Naive thymus-derived CD4-positive, alpha-beta T cell (primary cell): ENCODE data around the gene SHC2. TPM values are rescaled to one million over a fixed set of nuclear protein-coding genes. Genes with fewer than 3 reads are reported as not detected.

Experiments used
- ATAC-seq: fragments of 150-1000 bp; cut with Tn5 transposase; 2 replicates; pipeline ENCODE4 v1.10.0; 2021; ENCODE audit warnings: mild to moderate bottlenecking, moderate library complexity
- CTCF ChIA-PET: fragments of 350-600 bp; sonication (Branson Sonifier 250); formaldehyde crosslinking; loops from one replicate; lab custom pipeline; 2021; ENCODE audit warnings: antibody characterized with exemption; lab: Charles Lee
- POLR2A ChIA-PET: fragments of 350-600 bp; sonication (Branson Sonifier 250); formaldehyde crosslinking; loops from one replicate; lab custom pipeline; 2021; ENCODE audit warnings: antibody characterized with exemption, inconsistent platforms; lab: Charles Lee
- DNase-seq, 9 donors: peaks; one replicate each; pipeline versions ENCODE4 v3.0.0 to v3.0.0-alpha.2; 2020 to 2022; ENCODE audit warnings: mixed read lengths in 1 of 9
- H3K27ac ChIP-seq: one replicate; pipeline ENCODE4 v1.7.0; 2013; ENCODE audit warnings: mild to moderate bottlenecking, low read depth, low read length, moderate library complexity
- H3K27me3 ChIP-seq, 2 donors: one replicate each; pipeline ENCODE4 v1.7.0; 2013; ENCODE audit warnings: low read length in 2 of 2, mild to moderate bottlenecking in 2 of 2, moderate library complexity in 2 of 2; ENCODE audit not compliant: control insufficient read depth in 2 of 2, insufficient read depth in 2 of 2
- H3K36me3 ChIP-seq, 3 experiments: 1 replicate in 2 of 3; 2 replicates in 1 of 3; pipeline ENCODE4 v1.7.0; 2013; ENCODE audit warnings: low read length in 3 of 3, mild to moderate bottlenecking in 3 of 3, moderate library complexity in 1 of 3; ENCODE audit not compliant: insufficient read depth in 3 of 3, control insufficient read depth in 2 of 3
- H3K4me1 ChIP-seq, 2 donors: one replicate each; pipeline ENCODE4 v1.7.0; 2013; ENCODE audit warnings: low read length in 2 of 2, mild to moderate bottlenecking in 2 of 2, moderate library complexity in 1 of 2; ENCODE audit not compliant: control insufficient read depth in 2 of 2, insufficient read depth in 2 of 2
- H3K4me3 ChIP-seq: 2 replicates; pipeline ENCODE4 v1.7.0; 2013; ENCODE audit warnings: mild to moderate bottlenecking, low read length
- H3K9me3 ChIP-seq, 3 experiments: 1 replicate in 2 of 3; 2 replicates in 1 of 3; pipeline ENCODE4 v1.7.0; 2013; ENCODE audit warnings: low read length in 3 of 3; ENCODE audit not compliant: control insufficient read depth in 2 of 3
- H3K27ac Mint-ChIP-seq, 9 donors: one replicate each; pipeline ENCODE4 v1.8.0; 2020 to 2022; ENCODE audit warnings: mixed read lengths in 9 of 9, mild to moderate bottlenecking in 8 of 9, moderate library complexity in 5 of 9, inconsistent platforms in 2 of 9
- H3K27me3 Mint-ChIP-seq, 5 donors: one replicate each; pipeline ENCODE4 v1.8.0; 2021 to 2022; ENCODE audit warnings: mixed read lengths in 5 of 5, mild to moderate bottlenecking in 1 of 5
- H3K36me3 Mint-ChIP-seq, 5 donors: one replicate each; pipeline ENCODE4 v1.8.0; 2020 to 2022; ENCODE audit warnings: mixed read lengths in 5 of 5, mild to moderate bottlenecking in 3 of 5, inconsistent platforms in 1 of 5
- H3K4me1 Mint-ChIP-seq, 7 donors: one replicate each; pipeline ENCODE4 v1.8.0; 2020 to 2022; ENCODE audit warnings: mixed read lengths in 7 of 7, mild to moderate bottlenecking in 3 of 7, inconsistent platforms in 1 of 7
- H3K4me3 Mint-ChIP-seq, 10 donors: one replicate each; pipeline ENCODE4 v1.8.0; 2020 to 2022; ENCODE audit warnings: mild to moderate bottlenecking in 10 of 10, mixed read lengths in 10 of 10, moderate library complexity in 6 of 10, inconsistent platforms in 2 of 10
- H3K9me3 Mint-ChIP-seq, 11 donors: one replicate each; pipeline ENCODE4 v1.8.0; 2020 to 2022; ENCODE audit warnings: mixed read lengths in 11 of 11, mild to moderate bottlenecking in 4 of 11, inconsistent platforms in 1 of 11, moderate library complexity in 1 of 11
- intact Hi-C, 2 donors: fragments of 100-400 bp; cut with micrococcal nuclease; formaldehyde crosslinking; loops; one replicate each; pipeline ENCODE4 v1.15.1; 2023
- polyA plus RNA-seq, 2 donors: library from polyadenylated mRNA; unstranded; fragments of 300-500 nt; fragmentation: Illumina TruSeq; gene quantifications; one replicate each; pipeline ENCODE4 v1.2.3, GENCODE V29; 2021
- total RNA-seq, 6 experiments: library from RNA in 5 of 6; stranded (reverse) in 5 of 6; gene quantifications; 1 replicate in 5 of 6; 2 replicates in 1 of 6; pipeline ENCODE4 v1.2.3 and lab custom pipeline; 2021 to 2026

The SHC2 gene
- total and polyA plus RNA-seq, 7 experiments from 2014 or later: 0.82 to 2.3 (median 2.1) TPM; not detected in 4

DNA sequence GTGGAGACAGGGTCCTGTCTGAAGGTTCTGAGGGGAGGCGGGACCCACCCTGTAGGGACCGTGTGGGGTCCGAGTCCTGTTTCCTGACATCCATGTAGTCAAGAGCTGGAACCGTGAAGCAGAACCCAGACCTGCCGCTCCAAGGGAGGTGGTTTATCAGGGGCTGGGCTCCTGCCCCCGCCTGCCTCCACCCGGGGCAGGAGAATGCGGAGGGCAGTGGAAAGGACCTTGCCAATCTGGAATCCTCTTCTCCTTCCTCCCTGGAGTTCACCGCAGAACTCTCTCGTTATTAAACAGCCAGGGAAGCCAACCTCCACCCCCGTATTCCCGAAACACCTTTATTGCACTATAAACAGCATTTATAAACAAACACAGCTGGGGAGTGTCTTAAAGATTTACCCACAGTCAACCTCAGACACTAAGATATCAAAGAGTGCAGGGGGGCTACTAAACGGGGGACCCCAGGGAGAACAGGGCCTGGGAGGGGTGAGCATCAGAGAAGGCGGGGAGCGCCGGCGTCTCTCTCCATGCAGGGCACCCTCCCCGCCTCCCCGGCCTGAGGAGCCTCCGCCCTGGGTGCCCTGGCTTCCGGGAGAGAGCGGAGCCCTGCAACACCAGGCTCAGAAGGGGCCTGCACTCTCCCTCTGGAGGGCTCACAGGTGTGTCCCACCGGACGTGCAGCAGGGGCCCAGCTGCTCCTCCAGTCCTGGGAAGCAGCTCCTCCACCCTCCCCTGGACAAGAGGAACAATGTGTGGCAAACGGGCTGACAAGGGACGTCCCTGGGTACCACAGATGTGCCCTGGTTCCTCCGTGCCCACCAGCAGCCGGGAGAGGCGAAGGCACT lies 55.5 kb downstream of the SHC2 start:
- H3K4me1 Mint-ChIP-seq: peaks cover 5 to 9% (median 7%) of the 10 kb centered on the region in 7 donors
- intact Hi-C loops: no loop called here
- no peak for ATAC-seq
- Histone ChIP-seq H3K36me3 (no peaks in the 10 kb centered on the region), H3K4me3 (no peak overlapping the region), H3K27me3 (peaks cover 0 to 9% of the 10 kb centered on the region in 2 donors), H3K27ac (no peak overlapping the region), H3K4me1 (peaks cover 0 to 8% of the 10 kb centered on the region in 2 donors), H3K9me3 (no peaks in the 10 kb centered on the region)
- peaks cover 0 to 7% (median 0%) of the 10 kb centered on the region in 11 donors for H3K9me3 Mint-ChIP-seq
- H3K4me3 Mint-ChIP-seq: peak overlapping the region in 1 of 10 donors; percentile 34
- ChIA-PET CTCF (no interaction called here), POLR2A (no interaction called here)
- no peak for DNase-seq
- H3K27me3 Mint-ChIP-seq: peaks cover 10 to 27% (median 18%) of the 10 kb centered on the region in 5 donors
- no peak overlapping the region for H3K27ac Mint-ChIP-seq
- peaks cover 0 to 4% (median 0%) of the 10 kb centered on the region in 5 donors for H3K36me3 Mint-ChIP-seq

DNA sequence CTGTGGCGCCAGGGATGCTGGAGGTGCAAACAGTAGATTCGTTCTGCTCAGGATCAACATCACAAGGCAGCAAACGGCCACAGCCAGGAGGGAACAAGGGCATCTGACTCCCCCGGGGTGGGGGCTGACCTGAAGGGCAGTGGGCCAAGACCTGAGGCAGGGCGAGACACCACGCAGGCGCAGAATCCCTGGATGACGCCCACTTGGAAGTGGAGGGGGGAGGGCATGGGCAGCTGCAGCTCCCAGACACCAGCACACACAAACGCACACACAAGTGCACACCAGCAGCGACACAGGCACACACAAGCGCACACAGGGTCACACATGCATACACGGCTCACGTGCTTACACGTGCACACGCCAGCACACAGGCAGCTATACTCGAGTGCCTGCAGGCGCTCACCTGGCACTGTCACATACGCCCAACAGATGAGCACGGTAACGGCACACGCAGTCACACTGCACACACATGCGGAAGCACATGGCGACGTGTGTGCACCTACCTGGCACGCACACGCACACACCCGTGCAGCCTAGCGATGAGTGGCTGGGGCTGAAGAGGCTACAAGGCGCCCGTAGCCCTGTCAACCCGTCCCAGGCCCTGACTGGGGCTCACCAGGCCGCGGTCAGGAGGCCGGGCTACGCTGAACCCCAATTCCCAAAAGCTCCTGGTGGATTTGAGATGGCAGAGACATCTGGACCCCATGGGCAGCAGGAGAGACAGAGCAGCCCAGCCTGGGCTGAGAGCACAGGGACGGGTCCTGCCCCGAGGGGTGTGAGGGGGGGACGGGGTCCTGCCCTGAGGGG lies 57.4 kb downstream of the SHC2 start:
- peaks cover 0 to 3% of the 10 kb centered on the region in 2 donors for H3K27me3 ChIP-seq
- ChIA-PET POLR2A (no interaction called here), CTCF (no interaction called here)
- no peak overlapping the region for H3K27ac ChIP-seq
- no peak overlapping the region for H3K4me3 ChIP-seq
- Mint-ChIP-seq H3K36me3 (no peaks in the 10 kb centered on the region), H3K4me3 (no peak overlapping the region), H3K4me1 (peaks cover 0 to 1% (median 0%) of the 10 kb centered on the region in 7 donors), H3K27ac (no peak overlapping the region), H3K27me3 (peaks cover 0 to 21% (median 8%) of the 10 kb centered on the region in 5 donors), H3K9me3 (peaks cover 0 to 2% (median 0%) of the 10 kb centered on the region in 11 donors)
- H3K9me3 ChIP-seq: no peaks in the 10 kb centered on the region
- ATAC-seq: no peak
- intact Hi-C loops: no loop called here
- H3K36me3 ChIP-seq: no peaks in the 10 kb centered on the region
- no peak for DNase-seq
- H3K4me1 ChIP-seq: no peaks in the 10 kb centered on the region

DNA sequence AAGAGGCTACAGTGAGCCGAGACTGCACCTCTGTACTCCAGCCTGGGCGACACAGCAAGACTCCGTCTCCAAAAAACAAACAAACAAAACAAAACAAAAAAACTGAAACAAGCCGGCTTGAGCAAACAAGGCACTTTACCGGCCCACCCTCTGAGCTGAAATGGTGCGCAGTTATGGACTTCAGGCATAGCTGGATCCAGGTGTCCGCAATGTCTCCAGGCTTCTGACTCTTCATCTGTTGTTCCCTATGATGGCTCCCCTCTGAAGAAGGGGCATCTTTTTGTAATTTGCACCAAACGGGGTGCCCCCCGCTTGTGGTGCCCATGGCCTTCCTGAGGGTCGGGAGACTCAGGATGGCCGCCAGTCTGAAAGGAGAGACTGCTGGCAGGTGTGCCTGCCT lies 58.0 kb downstream of the SHC2 start:
- intact Hi-C loops: no loop called here
- CTCF ChIA-PET: no interaction called here
- ATAC-seq: no peak

DNA sequence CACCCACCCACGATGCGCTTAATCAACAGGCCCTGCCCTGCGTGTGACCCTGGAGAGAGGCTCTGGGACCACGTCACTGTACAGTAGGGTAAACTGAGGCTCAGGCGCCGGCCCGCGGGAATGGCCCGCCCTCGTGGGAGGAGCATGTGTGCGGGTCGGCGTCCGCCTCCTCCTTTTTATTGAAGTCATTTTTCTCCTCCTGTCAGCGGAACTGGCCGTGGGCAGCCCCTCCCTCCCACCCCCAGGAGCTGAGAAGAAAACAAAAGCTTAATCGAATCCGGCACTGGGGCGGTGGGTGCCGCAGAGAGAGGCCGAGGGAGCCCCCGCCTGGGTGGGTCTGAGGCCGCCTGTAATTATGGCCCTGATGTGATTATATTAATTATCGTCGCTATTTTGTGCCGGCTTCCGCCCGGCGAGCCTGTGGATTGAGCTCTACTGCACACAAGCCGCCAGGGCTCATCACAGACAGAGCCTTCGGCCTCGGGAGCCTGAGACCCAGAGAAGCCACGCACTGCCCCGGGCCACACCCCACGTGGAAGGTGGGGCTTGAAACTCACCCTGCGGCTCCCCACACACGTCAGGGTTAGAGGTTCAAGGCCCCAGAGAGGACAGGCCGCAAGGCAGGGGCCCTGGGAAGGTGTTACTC lies 58.8 kb downstream of the SHC2 start:
- POLR2A ChIA-PET: no interaction called here
- H3K27ac ChIP-seq: no peak overlapping the region
- no peaks in the 10 kb centered on the region for H3K4me1 Mint-ChIP-seq
- no peaks in the 10 kb centered on the region for H3K36me3 ChIP-seq
- no peaks in the 10 kb centered on the region for H3K9me3 ChIP-seq
- peaks cover 0 to 21% (median 8%) of the 10 kb centered on the region in 5 donors for H3K27me3 Mint-ChIP-seq
- no peak overlapping the region for H3K4me3 Mint-ChIP-seq
- no peaks in the 10 kb centered on the region for H3K4me1 ChIP-seq
- intact Hi-C loops: no loop called here
- CTCF ChIA-PET: no interaction called here
- H3K27me3 ChIP-seq: no peaks in the 10 kb centered on the region
- ATAC-seq: no peak
- H3K9me3 Mint-ChIP-seq: peaks cover 0 to 2% (median 0%) of the 10 kb centered on the region in 11 donors
- DNase-seq: no peak
- no peak overlapping the region for H3K27ac Mint-ChIP-seq
- H3K36me3 Mint-ChIP-seq: no peaks in the 10 kb centered on the region
- no peak overlapping the region for H3K4me3 ChIP-seq

More for the DNA sequence above, 58.0 kb downstream of the SHC2 start:
- Mint-ChIP-seq H3K9me3 (peaks cover 0 to 2% (median 0%) of the 10 kb centered on the region in 11 donors), H3K4me3 (no peak overlapping the region), H3K27ac (no peak overlapping the region), H3K27me3 (peaks cover 0 to 21% (median 8%) of the 10 kb centered on the region in 5 donors), H3K36me3 (no peaks in the 10 kb centered on the region), H3K4me1 (no peaks in the 10 kb centered on the region)
- H3K36me3 ChIP-seq: no peaks in the 10 kb centered on the region
- H3K27ac ChIP-seq: no peak overlapping the region
- DNase-seq: no peak
- no peaks in the 10 kb centered on the region for H3K4me1 ChIP-seq
- no peaks in the 10 kb centered on the region for H3K27me3 ChIP-seq
- POLR2A ChIA-PET: no interaction called here
- no peaks in the 10 kb centered on the region for H3K9me3 ChIP-seq
- no peak overlapping the region for H3K4me3 ChIP-seq

DNA sequence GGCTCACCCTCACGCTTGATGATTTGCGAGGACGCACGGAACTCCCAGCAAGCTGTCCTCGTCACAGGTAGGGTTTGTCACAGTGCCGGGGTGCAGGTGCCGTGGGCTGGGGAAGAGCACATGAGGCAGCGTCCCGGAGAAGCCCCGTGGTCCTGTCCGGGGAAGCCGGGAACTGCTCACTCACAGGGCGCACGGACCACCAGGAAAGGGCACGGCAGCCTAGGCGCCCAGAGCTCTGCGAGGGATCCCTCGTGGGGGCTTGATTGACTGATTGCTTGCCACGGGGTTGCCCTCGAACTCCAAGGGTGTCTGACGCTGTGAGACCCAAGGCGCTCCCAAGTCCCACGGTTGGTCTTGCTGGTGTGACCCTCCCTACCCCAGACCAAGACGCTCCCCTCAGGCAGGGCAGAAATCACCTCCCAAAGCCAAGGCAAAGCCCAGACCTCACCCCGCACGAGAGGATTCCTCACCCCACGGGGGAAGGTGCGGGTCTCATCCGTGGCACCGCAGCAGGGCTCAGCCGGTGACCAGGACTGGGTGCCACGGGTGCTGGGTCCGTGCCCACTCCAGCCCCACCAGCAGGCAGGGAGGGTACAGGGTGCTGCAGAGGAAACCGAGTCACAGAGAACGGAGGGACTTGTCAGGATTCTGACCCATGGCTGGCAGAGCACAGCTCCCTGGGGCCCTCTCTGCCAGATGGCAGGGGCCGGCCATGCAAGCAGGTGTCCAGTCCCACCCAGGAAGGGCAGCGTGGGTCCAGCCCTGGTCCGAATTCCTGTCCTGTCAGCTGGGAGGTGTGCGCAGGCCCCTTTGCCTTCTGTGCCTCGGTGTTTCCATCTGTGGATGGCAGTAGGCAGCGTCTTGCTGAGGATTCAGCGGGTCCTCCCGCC lies 59.6 kb downstream of the SHC2 start:
- ChIA-PET CTCF (no interaction called here), POLR2A (no interaction called here)
- H3K27me3 Mint-ChIP-seq: peaks cover 0 to 21% (median 8%) of the 10 kb centered on the region in 5 donors
- H3K4me3 ChIP-seq: no peak overlapping the region
- ATAC-seq (no peak), DNase-seq (no peak)
- H3K36me3 ChIP-seq: no peaks in the 10 kb centered on the region
- H3K36me3 Mint-ChIP-seq: no peaks in the 10 kb centered on the region
- no peaks in the 10 kb centered on the region for H3K9me3 ChIP-seq
- H3K27ac ChIP-seq: no peak overlapping the region
- no peak overlapping the region for H3K27ac Mint-ChIP-seq
- H3K9me3 Mint-ChIP-seq: peaks cover 0 to 2% (median 0%) of the 10 kb centered on the region in 11 donors
- intact Hi-C loops: no loop called here
- no peaks in the 10 kb centered on the region for H3K4me1 ChIP-seq
- H3K4me1 Mint-ChIP-seq: no peaks in the 10 kb centered on the region
- no peaks in the 10 kb centered on the region for H3K27me3 ChIP-seq
- no peak overlapping the region for H3K4me3 Mint-ChIP-seq

DNA sequence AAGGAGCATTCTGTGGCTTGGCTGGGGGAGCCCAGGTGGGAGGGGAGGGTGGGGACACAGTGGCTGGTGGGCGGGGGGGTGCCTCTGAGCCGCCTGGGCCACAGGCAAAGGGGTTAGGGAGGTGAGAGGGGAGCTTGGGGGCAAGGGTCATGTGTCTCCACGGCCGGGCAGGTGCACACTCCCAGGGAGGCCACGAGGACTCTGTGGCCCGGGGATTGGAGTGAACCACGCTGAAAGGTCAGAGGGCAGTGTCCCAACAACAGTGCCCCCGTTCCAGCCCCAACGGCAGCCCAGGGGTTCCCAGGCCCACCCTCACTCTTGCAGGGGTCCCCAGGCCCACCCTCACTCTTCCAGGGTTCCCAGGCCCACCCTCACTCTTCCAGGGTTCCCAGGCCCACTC lies 61.5 kb downstream of the SHC2 start:
- ChIA-PET CTCF (no interaction called here), POLR2A (no interaction called here)
- Histone ChIP-seq H3K4me3 (no peak overlapping the region), H3K36me3 (no peaks in the 10 kb centered on the region), H3K27ac (no peak overlapping the region), H3K9me3 (peaks cover 0 to 6% (median 0%) of the 10 kb centered on the region in 3 experiments), H3K4me1 (no peaks in the 10 kb centered on the region), H3K27me3 (no peaks in the 10 kb centered on the region)
- H3K4me3 Mint-ChIP-seq: no peak overlapping the region
- no peak overlapping the region for H3K27ac Mint-ChIP-seq
- H3K9me3 Mint-ChIP-seq: peaks cover 0 to 10% (median 2%) of the 10 kb centered on the region in 11 donors
- no peak for ATAC-seq
- peaks cover 0 to 13% (median 4%) of the 10 kb centered on the region in 5 donors for H3K27me3 Mint-ChIP-seq
- peaks cover 0 to 2% (median 0%) of the 10 kb centered on the region in 7 donors for H3K4me1 Mint-ChIP-seq
- no peak for DNase-seq
- intact Hi-C loops: no loop called here
- H3K36me3 Mint-ChIP-seq: peaks cover 0 to 6% (median 0%) of the 10 kb centered on the region in 5 donors
